ENCODE data around the gene MAP3K12. TPM values are rescaled to one million over a fixed set of nuclear protein-coding genes. Genes with fewer than 3 reads are reported as not detected.
"Not testable (repeated sequence)": the region's sequence is repeated elsewhere in the genome, so short reads cannot be mapped to it uniquely, and the experiment has no call there.

Gene MAP3K12
- total RNA-seq, 4 donors from 2014 or later: 12.6 to 20.1 (median 18.9) TPM

GRCh38 chr12:53441040-53441833 is 58.0 kb downstream of the MAP3K12 start, which contains the start of gene PRR13:
Gene PRR13 (plus strand): TSS chr12:53441734. CDS start chr12:53442715, 981 bp downstream.
- intact Hi-C loops (cut with DNase I): no loop called here
- H3K36me3 ChIP-seq: peaks cover 15 to 36% (median 24%) of the 10 kb centered on the region in 4 donors
- no peaks in the 10 kb centered on the region for H3K9me3 ChIP-seq
- no peaks in the 10 kb centered on the region for H3K27me3 ChIP-seq
- 2% methylated on average over 22 of the region's 31 CpGs for WGBS
- peaks cover 16 to 44% (median 41%) of the 10 kb centered on the region in 4 donors for H3K4me1 ChIP-seq
- H3K27ac ChIP-seq (replicated peaks in 1 of 4): peak within 1 kb of the TSS; percentile 85 to 91 (median 89)
- DNase-seq (ENCODE audit: extremely low spot score): peak; percentile 100
- peak within 1 kb of the TSS; percentile 66 to 79 (median 70) for H3K4me3 ChIP-seq
- peak; percentile 97 to 99 for TF ChIP-seq POLR2AphosphoS5 (IDR thresholded peaks at IDR 0.05)
- TF ChIP-seq, protein P1, sequence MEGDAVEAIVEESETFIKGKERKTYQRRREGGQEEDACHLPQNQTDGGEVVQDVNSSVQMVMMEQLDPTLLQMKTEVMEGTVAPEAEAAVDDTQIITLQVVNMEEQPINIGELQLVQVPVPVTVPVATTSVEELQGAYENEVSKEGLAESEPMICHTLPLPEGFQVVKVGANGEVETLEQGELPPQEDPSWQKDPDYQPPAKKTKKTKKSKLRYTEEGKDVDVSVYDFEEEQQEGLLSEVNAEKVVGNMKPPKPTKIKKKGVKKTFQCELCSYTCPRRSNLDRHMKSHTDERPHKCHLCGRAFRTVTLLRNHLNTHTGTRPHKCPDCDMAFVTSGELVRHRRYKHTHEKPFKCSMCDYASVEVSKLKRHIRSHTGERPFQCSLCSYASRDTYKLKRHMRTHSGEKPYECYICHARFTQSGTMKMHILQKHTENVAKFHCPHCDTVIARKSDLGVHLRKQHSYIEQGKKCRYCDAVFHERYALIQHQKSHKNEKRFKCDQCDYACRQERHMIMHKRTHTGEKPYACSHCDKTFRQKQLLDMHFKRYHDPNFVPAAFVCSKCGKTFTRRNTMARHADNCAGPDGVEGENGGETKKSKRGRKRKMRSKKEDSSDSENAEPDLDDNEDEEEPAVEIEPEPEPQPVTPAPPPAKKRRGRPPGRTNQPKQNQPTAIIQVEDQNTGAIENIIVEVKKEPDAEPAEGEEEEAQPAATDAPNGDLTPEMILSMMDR (IDR thresholded peaks at IDR 0.05): peak in 1 of 3 experiments; percentile 16
- TF ChIP-seq POLR2A (IDR thresholded peaks at IDR 0.05; ENCODE audit: low read depth): peak; percentile 90
- TF ChIP-seq EP300 (IDR thresholded peaks at IDR 0.05): no peak

DNA sequence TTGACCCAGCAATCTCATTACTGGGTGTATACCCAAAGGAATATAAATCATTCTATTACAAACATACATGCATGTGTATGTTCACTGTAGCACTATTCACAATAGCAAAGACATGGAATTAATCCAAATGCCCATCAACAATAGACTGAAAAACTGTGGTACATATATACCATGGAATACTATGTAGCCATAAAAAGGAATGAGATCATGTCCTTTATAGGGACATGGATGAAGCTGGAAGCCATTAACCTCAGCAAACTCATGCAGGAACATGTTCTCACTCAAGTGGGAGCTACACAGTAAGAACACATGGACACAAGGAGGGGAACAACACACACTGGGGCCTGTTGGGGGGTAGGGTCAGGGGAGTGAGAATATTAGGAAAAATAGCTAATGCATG is 59.7 kb downstream of the MAP3K12 start:
- peaks cover 16 to 36% (median 31%) of the 10 kb centered on the region in 4 donors for H3K4me1 ChIP-seq
- H3K36me3 ChIP-seq: peaks cover 3 to 20% (median 11%) of the 10 kb centered on the region in 4 donors
- H3K9me3 ChIP-seq; DNase-seq (ENCODE audit: extremely low spot score); intact Hi-C loops (cut with DNase I); H3K4me3 ChIP-seq; H3K27me3 ChIP-seq; H3K27ac ChIP-seq (replicated peaks in 1 of 4): not testable (repeated sequence)

DNA sequence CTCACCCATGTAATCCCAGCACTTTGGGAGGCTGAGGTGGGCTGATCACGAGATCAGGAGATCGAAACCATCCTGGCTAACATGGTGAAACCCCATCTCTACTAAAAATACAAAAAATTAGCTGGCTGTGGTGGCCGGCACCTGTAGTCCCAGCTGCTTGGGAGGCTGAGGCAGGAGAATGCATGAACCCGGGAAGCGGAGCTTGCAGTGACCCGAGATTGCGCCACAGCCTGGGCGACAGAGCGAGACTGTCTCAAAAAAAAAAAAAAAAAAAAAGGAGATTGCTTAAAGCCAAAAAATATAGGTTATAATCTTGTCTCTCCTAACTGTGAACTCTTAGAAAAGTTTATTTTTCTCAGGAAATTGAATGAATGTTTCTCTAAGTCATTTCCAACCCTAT is 63.9 kb downstream of the MAP3K12 start:
- H3K4me3 ChIP-seq; H3K4me1 ChIP-seq; H3K27me3 ChIP-seq; H3K27ac ChIP-seq (replicated peaks in 1 of 4); H3K36me3 ChIP-seq; intact Hi-C loops (cut with DNase I); DNase-seq (ENCODE audit: extremely low spot score); H3K9me3 ChIP-seq: not testable (repeated sequence)
- WGBS: 87% methylated on average over 9 of the region's 9 CpGs

DNA sequence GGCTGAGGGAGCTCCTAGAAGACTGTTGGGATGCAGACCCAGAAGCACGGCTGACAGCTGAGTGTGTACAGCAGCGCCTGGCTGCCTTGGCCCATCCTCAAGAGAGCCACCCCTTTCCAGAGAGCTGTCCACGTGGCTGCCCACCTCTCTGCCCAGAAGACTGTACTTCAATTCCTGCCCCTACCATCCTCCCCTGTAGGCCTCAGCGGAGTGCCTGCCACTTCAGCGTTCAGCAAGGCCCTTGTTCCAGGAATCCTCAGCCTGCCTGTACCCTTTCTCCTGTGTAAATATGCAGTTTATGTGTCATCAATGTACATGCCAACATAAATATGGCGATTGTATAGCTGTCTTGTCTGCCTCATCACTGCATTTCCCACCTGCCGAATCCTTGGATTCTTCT is 68.1 kb downstream of the MAP3K12 start:
- Histone ChIP-seq H3K4me3 (no peak overlapping the region), H3K27ac (replicated peaks in 1 of 4) (no peak overlapping the region), H3K36me3 (no peaks in the 10 kb centered on the region), H3K4me1 (no peaks in the 10 kb centered on the region), H3K9me3 (no peaks in the 10 kb centered on the region), H3K27me3 (no peaks in the 10 kb centered on the region)
- intact Hi-C loops (cut with DNase I): no loop called here
- DNase-seq (ENCODE audit: extremely low spot score): no peak
- 71% methylated on average over 7 of the region's 7 CpGs for WGBS
- no peak for TF ChIP-seq POLR2AphosphoS5 (IDR thresholded peaks at IDR 0.05)
- TF ChIP-seq, protein P1 (IDR thresholded peaks at IDR 0.05): no peak

DNA sequence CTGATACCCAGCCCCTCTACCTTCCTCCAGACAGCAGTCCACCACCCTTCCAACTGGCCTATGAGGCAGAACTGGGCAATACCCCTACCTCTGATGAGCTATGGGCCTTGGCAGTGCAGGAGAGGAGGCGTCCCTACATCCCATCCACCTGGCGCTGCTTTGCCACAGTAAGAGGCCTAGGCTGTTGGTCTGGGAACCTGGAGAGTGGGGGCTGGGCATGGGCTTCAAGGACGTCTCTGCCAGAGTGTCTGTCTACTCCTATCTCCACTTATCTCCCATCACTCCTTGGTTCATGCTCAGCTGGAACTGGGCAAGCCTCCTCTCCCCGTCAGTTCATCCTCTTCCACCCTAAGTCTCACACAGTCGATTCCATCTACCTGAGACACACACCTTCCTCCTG is 69.1 kb downstream of the MAP3K12 start:
- Histone ChIP-seq H3K27ac (replicated peaks in 1 of 4) (no peak overlapping the region), H3K4me3 (no peak overlapping the region), H3K4me1 (no peaks in the 10 kb centered on the region), H3K27me3 (no peaks in the 10 kb centered on the region), H3K36me3 (no peaks in the 10 kb centered on the region), H3K9me3 (no peaks in the 10 kb centered on the region)
- 94% methylated on average over 5 of the region's 5 CpGs for WGBS
- DNase-seq (ENCODE audit: extremely low spot score): no peak
- TF ChIP-seq EP300 (IDR thresholded peaks at IDR 0.05): no peak
- TF ChIP-seq, protein P1 (IDR thresholded peaks at IDR 0.05): no peak
- intact Hi-C loops (cut with DNase I): no loop called here

Small RNA genes within 50 kb of the gene (small RNA-seq; reads per million reads assigned to genes)
- gene AC023509.3: 0 reads per million in 3 donors

Other genes with a start within 250 kb of the MAP3K12 start
- 1 to 10 TPM in 1 of 4 donors, under 1 TPM in 3; under 0.01 to 2.0 (median 0.24) TPM for gene ESPL1, start 231.2 kb downstream of the MAP3K12 start, total RNA-seq
- gene PFDN5, start 203.9 kb downstream of the MAP3K12 start, total RNA-seq: 100 to 1,000 TPM; 446 to 812 (median 631) TPM
- 10 to 100 TPM; 41.6 to 63.0 (median 46.2) TPM for gene MYG1, start 199.8 kb downstream of the MAP3K12 start, total RNA-seq
- gene AAAS, start 177.8 kb downstream of the MAP3K12 start, total RNA-seq: 10 to 100 TPM; 35.1 to 46.2 (median 38.3) TPM
- gene SP7, start 163.1 kb downstream of the MAP3K12 start, total RNA-seq: not detected
- 10 to 100 TPM; 54.0 to 85.7 (median 72.2) TPM for gene SP1, start 119.3 kb downstream of the MAP3K12 start, total RNA-seq
- under 1 TPM in 2 of 4 donors, not detected in 2; 0.33 to 0.92 TPM for gene AMHR2, start 75.6 kb downstream of the MAP3K12 start, total RNA-seq
- gene PRR13, start 57.7 kb downstream of the MAP3K12 start, total RNA-seq: 10 to 100 TPM; 47.8 to 77.6 (median 65.3) TPM
- gene PCBP2, start 47.4 kb downstream of the MAP3K12 start, total RNA-seq: 100 to 1,000 TPM; 275 to 374 (median 365) TPM
- 10 to 100 TPM; 12.7 to 16.6 (median 12.9) TPM for gene TARBP2, start 1.8 kb upstream of the MAP3K12 start, total RNA-seq
- gene NPFF, start 8.0 kb upstream of the MAP3K12 start, total RNA-seq: not detected
- 10 to 100 TPM; 23.5 to 43.6 (median 37.1) TPM for gene ATF7, start 126.9 kb upstream of the MAP3K12 start, total RNA-seq
- gene ATP5MC2, start 176.6 kb upstream of the MAP3K12 start, total RNA-seq: 100 to 1,000 TPM; 204 to 266 (median 235) TPM
- 100 to 1,000 TPM; 252 to 487 (median 347) TPM for gene CALCOCO1, start 228.0 kb upstream of the MAP3K12 start, total RNA-seq